Stimulated activated CD8-positive, alpha-beta memory T cell treated with anti-CD3 and anti-CD28 coated beads, Interleukin-7, amount 100 ng/mL, for 4 hours (primary cell): ENCODE measurements around the gene PABPC3.
A peak's percentile ranks its signal among the peaks of the same experiment; 100 is the strongest.

Source experiments
- DNase-seq, 2 donors: peaks; one replicate each; pipeline ENCODE4 v3.0.0-alpha.2; 2020; ENCODE audit warnings: low read depth in 2 of 2

Gene PABPC3

GRCh38 chr13:25111585-25111956 lies 15.6 kb downstream of the PABPC3 start:
- no peak for DNase-seq

DNA sequence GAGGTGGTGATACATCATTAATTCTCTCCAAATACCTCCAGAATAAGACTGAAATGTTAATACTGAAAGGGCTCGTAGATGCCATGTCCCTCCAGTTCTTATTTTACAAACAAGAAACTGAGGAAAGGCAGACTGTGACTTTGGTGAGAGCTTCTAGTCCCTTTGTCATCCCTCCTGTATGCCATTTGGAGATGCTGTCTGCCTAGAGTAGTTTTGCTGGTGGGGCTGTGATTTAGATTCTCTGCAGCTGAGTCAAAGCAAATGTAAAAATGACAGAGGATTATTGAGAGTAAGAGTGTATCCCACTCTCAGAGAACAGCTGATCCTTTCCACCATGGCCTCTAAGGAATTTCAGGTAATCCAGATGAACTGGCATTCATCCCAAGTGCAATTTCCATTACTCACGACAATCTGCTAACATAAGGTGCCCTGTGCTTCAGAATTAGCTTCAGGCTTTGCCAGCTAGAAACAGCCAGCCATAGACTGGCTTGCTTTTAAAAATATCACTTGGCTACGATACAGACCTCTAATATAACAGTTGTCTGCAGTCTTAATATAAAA lies 16.8 kb downstream of the PABPC3 start:
- DNase-seq: no peak

DNA sequence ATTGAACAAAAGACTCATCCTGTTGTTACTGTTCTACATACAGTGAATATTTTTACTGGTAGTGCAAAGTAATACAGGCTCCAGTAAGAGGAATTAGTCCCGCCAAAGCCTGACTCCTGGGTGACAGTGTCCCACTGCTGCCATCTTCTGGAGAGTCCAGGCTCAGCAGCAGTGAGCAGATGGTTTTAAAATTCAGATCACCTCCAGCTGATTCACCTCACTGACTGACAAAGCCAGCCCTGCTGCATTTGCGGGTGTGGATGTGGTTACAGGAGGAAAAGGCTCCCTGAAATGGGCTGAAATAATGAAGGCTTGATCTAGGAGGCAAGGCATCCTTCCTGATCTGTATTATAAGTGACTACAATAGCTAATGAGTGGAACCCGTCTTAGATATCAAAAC lies 18.3 kb downstream of the PABPC3 start:
- DNase-seq: peak; percentile 6 to 16

DNA sequence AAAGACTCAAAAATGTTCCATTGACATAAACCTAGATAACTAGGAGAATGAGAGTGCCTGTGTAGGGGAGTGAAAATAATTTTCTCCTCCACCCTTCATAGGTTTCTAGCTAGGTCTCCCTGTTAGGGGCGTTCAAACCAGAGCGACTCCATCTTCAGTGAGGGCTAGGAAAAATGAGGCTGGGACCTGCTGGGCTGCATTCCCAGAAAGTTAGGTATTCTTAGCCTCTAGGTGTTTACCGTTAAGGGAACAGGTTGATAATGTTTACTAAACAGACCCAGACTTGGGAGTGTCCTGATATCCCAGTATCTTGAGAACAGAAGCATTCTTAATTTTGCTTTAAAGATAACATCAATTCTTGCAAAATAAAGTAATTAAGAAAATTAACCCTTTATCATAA lies 20.1 kb downstream of the PABPC3 start:
- DNase-seq: no peak

- DNase-seq: no peak
Measured at GRCh38 chr13:25117312-25117711, 21.4 kb downstream of the PABPC3 start.

DNA sequence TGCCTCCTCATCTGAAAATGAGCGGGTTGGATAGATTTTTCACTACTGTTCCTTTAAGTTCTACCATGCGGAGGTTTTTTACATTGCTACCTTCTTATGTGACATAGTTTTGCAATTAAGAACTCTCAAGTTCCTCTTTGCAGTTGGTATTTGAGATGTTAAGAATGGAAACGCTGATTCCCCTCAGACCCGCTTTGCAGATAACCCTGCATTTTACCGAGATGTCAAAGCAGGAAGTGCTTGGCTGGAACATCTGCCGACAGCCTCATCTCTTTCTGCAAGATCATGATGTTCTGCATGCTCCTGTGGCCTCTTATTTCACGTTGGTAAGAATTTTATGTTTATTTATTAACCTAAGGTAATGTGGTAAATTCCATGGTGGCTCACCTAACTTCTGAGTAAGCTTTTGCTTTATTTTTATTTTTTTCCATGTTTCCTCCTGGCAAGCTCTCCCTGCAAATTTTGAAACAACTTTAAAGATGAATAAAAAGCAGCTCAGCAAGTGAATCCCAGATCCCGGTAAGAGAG lies 22.5 kb downstream of the PABPC3 start:
- no peak for DNase-seq

DNA sequence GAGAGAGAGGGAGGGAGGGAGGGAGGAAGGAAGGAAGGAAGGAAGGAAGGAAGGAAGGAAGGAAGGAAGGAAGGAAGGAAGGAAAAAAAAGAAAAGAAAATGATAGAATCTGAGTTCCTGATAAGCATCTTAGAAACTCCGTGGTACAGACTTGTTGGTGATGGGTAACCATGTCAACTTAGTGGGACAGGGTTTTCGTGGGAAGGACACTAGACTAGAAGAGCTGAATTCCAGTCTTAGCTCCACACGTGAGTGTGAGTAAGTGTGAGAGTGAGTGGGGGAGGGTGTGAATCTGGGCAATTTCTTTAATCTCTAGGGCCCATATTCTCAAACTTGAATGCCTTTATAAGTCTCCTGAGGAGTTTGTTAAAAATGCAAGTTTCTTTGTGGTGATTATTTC lies 35.0 kb downstream of the PABPC3 start:
- DNase-seq: no peak

DNA sequence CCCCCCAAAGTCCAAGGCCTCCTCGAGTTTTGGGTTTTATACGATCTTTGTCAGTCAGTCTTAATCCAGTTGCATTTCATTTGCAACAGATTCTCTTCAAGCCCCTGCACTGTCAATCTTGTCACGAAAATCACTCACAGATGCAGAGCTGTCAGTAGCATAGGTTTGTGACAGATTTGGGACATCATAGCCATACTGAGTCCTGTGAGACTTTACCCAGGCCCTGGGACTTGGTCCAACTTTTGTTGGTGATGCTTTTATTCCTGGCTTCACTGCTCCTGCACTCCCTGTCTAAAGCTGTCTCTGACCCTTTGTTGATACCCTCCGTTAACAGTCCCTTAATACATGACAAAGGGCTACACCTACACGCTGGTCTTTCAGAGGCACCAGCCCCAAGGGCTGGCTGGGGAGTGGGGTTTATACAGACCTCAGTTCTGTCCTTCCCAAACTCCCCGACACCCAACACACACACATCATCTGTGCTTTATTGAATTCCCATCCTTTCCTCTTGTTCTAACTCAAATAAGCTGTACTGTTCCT lies 36.0 kb downstream of the PABPC3 start:
- no peak for DNase-seq

GRCh38 chr13:25132751-25133390 lies 36.9 kb downstream of the PABPC3 start:
- DNase-seq: no peak

GRCh38 chr13:25135896-25136295 lies 40.0 kb downstream of the PABPC3 start:
- no peak for DNase-seq

GRCh38 chr13:25136880-25137787 lies 41.2 kb downstream of the PABPC3 start:
- DNase-seq: no peak

GRCh38 chr13:25137788-25138115 lies 41.8 kb downstream of the PABPC3 start:
- no peak for DNase-seq

- DNase-seq: no peak
Measured at GRCh38 chr13:25141042-25141441, 45.1 kb downstream of the PABPC3 start.

DNA sequence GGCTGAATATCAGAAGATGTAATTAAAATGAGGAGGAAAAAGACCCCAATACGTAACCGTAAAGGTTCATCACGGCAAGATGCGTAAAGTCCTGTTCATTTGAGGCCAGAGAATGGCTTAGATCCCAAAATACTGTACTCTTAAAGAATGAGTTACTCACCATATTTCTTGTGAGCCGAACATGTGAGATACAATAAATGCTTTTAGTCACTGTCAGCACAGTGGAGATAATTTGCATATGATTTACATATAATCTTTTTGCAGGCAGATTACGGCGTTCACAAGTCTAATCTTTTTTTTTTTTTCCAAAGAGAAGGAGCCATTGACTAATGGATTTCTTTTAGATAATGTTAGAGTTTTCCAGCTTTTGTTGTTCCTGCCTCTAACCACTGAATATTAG lies 47.8 kb downstream of the PABPC3 start:
- no peak for DNase-seq

DNA sequence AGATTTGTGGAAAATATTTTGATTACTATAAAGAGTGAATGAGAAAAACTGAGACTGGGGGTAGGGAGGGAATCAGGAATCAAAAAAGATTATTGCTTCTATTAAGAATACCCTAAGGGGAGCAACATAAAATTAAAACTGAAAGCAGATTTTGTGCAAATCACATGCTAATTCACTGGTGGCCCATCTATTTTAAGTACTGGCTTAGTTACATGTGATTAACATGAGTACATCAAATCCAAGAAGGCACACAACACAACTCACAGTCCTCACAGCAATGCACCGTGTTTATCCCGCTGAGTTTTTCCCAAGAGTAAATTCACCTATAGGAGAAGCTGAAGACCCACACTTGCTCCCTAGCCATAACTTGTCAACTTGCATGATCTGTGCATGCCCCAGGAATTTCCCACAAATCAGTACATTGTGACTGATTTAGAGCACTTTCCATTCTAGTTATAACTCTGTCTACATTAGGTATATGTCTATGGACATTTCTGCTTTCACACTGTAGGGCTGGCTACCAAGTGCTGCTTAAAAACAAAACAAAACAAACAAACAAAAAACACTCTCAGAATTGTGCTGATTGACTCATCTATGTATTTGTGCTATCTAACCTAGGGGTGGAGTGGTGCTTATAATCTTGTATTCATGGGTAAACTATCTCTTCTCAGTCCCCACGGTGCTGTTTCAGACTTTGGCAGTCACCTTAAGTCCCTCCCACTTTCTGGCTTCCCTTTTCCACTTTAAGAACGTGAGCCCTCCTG lies 51.9 kb downstream of the PABPC3 start:
- DNase-seq: no peak

DNA sequence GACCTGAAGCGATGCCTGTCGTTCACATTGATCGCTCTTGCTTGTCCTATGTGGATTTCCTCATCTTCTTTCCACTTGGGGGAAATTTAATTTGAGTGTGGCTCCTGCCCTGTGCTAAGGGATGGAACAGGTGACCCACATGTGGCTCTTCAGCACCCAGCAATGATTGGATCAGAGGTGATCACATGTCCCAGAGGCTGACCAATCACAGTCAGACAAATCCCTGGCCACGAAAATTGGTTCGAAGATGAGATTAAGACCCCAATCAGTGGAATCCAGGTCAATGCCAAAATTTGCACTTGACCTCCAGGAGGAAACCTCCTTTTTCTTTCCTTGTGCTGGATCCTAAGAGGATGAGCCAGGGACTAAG lies 52.5 kb downstream of the PABPC3 start:
- DNase-seq: no peak
